DMS 273 treated with DMSO at 0.1 percent for 48 hours (cell line): ENCODE measurements around the gene SLC44A4.

Experiments used
- DNase-seq: peaks from one replicate; lab custom pipeline; 2025; lab: John Stamatoyannopoulos, UW

SLC44A4 gene

DNA sequence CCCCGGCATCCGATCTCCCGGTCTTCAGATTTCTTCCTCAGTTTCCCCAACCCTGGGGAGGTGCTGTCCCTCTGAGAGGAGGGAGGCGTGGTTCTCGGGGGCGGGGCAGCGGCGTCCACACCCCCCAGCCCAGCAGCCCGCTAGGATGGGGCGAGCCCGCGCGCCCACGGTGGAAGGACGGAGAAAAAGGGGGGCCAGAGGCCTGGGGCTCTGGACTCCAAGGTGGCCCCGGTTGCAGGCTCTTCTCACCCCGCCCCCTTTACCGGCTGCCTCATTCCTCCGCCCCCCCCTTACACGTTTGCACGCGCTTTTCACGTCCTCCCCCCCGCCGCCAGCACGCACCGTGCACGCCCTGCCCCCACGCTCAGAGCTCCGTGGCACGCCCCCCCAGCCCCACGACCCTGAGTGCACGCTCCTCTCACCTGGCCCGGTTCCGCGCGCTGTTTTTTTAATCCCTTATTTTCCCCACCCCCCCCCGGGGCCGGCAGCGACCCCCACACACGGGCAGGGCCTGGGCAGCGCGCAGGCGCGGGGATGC is 22.7 kb upstream of the SLC44A4 start:
- no peak for DNase-seq

DNA sequence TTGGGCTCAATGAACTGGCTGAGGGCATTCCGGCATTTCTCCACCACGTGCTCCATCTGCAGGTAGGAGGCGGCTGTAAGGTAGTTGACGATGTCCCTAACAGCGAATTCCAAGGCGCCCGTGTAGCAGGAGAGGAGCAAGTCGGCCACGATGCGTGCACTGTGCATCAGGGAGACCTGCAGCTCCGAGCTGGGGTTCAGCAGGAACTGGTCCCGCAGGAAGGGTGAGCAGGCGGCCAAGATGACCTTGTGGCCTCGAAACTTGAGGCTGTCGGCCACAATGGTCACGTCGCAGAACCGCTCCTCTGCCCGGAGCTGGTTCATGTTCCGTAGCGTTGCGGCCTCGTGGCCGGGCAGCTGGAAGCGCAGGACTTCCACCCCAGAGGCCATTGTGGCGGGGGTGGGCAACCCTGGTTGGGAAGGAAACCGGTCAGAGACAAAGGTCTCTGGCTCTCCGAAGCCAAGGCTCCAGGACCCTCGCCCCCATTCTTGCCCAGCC is 22.2 kb upstream of the SLC44A4 start:
- no peak for DNase-seq

DNA sequence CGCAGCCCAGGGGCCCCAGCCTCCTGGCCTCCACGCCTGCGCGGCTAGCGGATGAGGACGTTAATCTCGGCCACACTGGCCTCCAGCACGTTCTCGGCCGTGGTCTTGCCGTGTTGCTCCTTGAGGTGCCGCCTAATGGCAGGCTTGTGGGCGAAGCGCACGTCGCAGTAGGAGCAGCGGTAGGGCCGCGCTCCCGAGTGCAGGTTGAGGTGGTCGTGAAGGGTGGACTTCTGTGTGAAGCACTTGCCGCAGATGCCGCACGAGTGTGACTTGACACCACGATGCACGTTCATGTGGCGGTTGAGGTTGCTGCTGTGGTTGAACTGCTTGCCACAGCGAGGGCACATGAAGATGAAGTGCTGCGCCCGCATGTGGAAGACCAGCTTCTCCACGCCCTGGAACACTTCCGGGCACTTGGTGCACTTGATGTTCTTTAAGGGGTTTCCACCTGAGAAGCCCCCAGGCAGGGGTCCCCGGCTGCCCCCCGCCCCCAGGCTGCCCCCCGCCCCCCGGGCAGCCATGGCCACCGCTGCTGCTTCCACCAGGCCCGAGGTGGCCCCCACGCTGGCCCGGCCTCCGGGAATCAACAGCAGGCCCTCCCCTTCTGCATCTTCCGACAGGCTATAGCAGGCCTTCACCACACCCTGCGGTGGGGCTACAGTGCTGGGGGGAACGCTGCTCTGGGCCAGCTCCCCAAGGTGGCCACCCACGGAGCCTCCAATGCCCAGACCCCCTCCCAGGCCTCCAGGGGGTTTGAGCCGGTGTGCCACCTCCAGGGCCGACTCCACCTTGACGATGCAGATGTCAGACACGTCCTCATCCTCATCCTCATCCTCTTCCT is 21.3 kb upstream of the SLC44A4 start:
- no peak for DNase-seq

DNA sequence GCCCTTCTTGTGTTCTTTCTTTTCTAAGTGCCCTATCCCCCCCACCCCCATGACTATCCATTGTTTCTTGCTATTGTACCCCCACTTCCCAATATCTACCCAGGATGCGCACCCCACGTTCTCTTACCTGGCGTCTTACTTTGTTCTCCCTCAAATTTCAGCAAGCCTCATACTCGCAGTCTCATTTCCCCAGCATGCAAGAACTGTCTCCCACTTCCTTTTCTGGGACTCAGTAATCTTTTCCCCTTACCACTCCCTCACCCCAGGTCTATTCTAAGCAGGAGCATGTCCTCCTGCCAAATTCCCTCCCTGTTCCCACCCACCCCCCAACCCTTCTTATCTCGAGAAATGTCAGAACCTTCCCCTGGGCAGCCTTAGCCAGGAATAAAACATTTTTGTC is 20.4 kb upstream of the SLC44A4 start:
- no peak for DNase-seq

DNA sequence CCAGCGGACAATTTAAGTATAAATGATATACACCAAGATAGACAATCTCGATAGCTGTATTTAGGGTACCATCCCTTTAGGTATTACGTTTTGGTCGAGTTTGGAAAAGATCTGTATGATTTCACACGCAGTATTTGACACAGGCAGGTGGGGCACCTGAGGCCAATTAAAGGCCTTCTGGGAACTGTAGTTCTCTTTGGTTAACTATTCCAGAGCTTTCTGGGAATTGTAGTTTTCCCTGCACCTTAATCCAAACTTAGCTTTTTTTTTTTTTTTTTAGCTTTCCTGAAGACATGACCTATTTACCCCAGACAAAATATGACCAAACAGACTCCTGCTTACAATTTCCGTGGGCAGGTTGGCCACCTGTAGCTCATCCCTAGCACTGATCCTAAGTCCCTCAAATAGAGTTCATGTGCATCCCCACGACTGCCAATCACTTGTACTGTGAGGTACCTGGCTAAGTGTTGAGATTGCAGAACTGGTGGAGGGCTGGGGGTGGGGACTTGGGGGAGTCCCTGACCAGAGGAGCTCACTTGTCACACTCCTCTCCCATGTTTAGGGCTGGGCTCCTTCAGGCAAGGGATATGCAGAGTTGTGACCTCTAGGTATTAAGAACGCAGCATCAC is 19.7 kb upstream of the SLC44A4 start:
- peak; percentile 40 for DNase-seq

DNA sequence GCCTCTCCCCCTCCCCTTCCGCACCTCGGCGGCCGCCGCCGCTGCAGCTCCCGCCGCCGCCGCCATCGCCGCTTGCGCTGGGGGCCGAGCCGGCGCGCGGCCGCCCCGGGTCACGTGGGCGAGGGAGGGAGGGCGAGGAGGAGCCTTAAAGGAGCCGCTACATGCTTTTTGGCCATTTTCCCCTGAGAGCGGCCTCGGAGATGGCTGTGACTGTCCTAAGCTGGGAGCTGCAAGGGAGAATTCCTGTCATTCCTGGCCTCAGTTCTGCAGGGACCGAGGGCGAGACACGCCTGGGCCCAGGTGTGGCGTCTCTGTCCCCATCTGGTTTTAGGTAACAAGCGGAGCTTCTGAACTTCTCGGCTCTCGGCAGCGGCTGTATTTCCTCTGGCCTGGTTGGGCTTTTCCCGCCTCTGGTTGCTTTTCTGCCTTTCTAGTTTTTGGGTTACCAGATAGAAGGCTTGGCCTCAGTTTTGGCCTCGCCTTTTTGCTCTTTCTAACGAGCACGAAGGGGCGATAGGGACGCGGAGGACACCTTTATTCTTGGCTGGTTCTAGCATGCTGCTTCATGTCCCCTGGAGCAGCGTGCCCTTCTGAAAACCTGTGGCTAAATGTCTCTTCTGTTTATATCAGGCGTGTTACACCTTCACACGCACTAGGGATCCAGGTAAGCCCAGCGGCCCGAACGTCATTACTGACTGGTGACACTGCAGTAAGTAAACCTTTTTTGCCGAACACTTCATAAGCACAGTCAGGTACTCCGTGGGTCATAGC is 19.0 kb upstream of the SLC44A4 start, which contains the start of gene EHMT2:
Gene EHMT2 (minus strand): TSS at position 87 of the 771 bp plus-strand sequence. CDS start 21 bp downstream, at position 66.
- peak; percentile 71 for DNase-seq

DNA sequence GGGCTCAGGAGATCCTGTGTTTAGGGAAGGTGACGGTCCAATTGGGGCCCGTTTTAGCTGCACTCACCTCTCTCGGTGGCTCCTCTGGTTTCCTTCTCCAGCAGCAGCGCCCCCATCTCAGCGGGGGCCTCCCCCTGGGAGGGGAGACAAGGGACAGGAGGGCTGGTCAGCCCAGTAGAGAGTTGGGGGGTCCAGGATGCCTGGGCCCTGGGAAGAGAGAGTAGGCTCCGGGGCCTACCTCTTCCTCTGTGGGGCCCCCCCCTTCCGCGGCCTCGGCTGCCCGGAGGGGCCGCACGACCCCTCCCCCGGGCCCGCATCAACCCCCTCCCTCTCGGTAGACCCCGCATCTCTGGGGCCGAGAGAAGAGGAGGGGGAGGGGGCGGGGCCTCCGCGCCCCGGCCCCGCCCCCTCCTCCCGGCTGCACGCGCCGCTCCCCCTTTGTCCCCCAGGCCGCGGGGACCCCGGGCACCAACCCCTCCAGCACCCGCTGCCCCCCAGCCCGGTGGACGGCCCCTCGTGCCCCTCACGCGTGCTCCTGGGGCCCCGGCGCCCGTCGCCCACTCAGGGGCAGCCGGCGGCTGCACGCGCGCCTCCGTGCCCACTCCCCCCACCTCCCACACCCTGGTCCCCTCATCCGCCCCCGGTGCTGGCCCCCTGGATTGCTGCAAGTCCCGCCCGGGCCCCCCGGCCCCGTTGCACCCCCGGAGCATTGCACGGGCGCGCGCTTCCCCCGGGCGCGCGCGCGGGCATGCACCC is 18.2 kb upstream of the SLC44A4 start:
- DNase-seq = no peak

DNA sequence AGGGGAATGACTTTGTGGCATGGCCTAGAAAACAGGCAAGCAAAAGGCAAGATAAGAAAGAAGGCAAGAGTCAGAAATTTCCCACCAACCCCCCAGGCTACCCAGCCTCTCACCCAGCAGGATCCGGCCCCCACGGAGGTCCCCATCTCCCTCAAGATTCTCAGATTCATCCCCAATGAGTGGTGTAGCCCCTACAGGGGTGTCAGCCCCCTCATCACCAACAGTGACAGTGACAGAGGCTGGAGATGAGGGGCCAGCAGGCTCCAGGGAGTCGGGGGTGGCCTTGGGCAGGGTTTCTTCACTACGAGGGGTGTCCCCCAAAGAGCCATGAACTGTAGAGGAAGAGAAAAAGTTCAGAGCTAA is 17.7 kb upstream of the SLC44A4 start:
- DNase-seq = no peak

DNA sequence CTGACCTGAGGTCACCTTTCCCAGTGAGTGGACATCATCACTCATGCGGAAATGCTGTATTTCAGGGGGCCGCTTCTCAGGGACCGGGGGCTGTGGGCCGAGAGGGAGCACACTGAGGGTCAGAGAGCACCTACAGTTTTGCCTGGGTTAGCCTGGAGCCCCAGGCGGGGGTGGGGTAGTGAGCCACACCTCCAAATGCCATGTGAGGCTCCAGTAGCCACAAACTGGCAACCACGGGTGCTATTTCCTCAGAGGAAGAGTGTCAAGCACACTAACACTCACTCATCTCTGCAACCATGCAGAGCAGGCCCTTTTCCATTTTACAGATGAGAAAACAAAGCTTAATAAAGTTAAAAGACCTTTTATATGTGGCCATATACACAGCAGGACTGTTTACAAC is 14.0 kb upstream of the SLC44A4 start:
- no peak for DNase-seq

DNA sequence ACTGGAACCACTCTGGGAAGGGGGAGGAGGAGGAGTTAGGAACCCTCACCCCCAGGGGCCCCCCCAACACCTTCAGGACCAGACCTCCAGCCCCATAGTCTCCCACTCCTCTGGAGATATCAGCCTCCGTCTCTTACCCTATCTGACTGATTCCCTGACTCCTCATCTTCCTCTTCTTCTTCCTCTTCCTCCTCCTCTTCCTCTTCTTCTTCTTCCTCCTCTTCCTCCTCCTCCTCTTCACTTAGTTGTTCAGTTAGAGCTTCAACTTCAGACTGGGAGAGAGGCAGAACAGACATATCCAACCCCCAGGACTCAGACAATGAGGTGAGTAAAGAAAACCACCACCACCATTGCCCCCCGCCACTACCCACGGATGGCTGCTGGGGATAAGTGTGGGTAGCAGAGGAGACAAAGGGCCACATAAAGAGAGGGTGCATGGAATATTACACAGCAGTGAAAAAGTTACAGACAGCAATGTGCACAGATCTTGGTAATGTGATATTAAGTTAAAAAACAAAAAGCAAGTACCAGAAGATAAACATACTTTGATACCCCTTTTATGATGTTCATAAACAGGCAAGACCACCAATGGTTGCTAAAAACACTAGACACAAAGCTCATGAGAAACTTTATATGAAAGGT is 10.7 kb upstream of the SLC44A4 start:
- no peak for DNase-seq

DNA sequence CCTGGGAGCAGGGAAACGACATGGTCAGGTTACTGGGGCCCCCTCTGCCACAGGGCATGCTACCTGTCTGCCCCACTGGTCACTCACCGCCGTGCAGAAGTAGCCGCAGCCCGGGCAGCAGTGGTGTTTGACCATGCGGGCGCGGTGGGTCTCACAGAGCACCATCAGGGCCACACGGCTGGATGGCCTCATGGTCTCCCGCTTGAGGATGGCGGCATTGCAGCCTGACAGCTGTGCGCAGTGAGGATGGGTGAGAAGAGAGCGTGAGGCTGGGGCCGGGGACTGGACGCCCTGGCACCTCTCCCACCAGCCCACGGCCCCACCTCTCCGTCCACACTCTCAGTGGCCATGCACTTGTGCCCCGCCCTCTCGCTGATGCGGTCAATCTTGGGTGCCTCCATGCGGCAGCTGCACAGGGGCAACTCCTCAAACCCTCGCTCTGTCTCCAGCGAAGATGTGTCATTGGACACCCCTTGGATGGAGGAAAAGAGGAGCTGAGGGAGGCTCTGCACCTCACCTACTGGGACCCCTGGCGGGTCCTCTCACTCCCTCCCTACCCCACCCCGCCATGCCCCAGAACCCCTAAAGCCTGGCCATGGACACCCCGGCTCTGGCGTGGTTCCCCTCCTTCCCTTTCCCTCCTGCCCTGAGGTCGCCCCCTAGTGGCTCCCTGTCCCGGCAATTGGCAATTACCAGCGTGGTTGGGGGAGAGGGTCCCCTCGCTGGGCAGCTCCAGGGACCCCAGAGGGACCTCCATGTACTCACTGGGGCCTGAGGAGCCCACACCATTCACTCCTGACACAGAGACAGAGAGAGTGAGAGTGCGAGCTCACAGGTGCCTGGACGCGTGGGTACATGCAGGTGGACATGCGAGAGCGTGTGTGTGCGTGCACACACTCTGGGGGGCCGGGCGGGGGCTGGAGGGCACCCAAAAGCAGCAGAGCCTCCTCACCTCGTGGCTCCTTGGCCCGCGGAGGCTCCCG is 9.8 kb upstream of the SLC44A4 start:
- DNase-seq = no peak

DNA sequence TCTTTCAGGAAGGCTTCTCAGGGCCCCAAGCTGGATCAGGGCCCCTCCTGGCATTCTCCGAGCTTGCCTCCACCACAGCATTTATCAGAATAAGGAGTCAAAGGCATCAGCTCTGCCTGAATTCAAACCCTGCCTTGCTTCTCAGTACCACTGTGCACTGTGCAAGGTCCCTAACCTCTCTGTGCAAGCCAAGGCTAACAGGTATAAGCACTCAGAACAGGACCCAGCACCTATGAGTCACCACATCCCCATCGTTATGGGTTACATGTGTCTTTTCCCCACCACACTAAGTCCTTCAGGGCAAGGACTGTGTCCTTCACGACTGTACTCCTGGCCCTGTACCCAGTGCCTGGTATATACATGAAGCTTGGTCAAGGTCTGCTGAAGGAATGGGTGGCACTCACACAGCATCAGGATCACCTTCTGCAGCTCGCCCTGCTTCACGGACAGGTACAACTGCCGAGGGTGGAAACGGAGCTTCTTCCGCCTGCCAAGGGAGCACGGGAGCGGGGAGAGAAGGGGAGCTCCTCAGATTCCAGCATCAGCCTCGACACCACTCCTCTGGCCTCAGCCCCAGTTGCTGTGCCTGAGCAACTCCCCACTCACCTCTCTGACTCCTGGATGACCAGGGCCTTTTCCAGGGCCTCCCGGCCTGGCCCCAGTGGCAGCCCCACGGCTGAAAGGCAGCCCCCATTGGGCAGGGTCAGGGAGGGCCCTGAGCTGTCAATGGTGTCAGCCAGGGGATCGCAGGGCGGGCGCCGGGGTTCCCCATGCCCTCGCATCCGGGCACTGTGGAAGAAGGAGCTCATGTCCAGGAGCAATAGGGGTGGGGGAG is 8.6 kb upstream of the SLC44A4 start:
- DNase-seq = no peak

DNA sequence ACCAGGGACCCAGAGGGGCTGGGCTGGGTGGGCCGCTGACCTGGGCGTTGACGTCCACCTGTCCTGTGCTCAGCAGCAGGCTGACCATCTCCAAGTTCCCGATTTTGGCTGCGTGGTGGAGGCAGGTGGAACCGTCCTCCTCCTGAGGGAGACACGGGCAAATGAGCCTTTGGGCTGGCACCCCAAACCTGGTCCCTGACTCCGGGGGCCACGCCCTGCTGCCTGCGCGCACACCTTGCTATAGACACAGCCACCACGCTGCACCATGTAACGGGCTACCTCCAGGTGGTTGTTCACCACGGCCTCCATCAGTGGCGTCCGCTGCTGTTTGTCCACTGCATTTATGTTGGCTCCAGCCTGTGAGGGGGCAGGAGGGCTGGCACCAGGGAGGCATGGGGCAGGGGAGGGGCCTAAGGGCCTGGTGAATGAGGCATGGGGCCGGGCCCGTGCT is 7.8 kb upstream of the SLC44A4 start:
- no peak for DNase-seq

DNA sequence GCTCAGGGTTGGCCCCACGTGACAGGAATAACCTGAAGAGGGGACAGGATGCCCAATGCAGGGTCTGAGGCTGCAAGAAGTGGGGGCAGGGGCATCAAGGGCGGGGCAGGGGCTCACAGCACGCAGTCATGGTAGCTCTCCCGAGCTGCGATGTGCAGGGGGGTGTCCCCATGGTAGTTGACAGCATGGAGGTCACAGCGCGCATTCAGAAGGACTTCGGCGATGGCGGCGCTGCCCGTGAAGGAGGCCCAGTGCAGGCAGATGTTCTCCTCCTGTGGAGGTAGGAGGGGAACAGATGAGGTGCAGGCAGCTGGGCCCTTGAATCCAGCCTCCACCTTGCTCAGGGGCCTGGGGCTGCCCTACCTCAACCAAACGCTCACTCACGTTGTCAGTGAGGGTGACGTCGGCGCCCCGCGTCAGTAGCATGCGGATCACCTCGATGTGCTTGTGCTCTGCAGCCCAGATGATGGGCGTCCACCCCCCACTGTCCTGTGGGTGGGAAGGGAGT is 5.8 kb upstream of the SLC44A4 start:
- no peak for DNase-seq

DNA sequence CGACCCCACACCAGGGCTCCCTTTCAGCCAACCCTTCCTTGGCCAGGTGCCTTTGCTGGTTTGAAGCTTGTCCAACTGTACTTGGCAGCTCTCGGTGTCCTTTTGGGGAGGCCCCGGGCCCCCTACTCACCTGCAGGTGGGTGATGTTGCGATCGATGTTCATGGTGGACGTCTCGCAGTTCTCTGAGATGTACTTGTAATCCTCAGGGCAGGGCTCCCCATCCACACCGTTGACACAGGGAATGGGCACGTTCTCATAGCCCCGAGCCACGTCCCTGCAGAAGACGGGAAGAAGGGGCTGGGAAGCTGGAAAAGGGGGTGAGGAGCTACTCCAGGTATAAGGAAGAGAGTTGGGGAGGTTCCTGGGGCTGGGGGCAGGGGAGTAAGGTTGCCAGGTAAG is 4.9 kb upstream of the SLC44A4 start:
- no peak for DNase-seq

DNA sequence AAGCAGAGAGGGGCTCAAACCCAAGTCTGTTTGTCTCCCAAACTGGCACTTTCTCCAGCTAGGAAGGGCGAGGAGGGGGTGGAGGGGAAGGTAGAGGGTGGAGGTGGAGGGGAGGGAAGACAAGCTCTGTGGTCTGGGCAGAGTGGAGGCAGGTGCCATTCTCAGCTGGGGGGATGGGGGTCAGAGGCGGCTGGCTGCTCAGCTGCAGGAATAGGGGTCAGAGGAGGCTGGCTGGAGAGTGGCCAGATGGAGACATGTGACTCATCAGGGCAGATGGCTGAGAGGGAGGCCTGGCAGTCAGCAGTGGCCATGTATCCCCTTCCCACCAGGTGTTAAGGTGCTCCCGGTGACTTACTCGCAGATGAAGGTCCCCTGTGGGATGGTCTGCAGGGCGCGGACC is 3.5 kb upstream of the SLC44A4 start:
- DNase-seq = peak; percentile 56

DNA sequence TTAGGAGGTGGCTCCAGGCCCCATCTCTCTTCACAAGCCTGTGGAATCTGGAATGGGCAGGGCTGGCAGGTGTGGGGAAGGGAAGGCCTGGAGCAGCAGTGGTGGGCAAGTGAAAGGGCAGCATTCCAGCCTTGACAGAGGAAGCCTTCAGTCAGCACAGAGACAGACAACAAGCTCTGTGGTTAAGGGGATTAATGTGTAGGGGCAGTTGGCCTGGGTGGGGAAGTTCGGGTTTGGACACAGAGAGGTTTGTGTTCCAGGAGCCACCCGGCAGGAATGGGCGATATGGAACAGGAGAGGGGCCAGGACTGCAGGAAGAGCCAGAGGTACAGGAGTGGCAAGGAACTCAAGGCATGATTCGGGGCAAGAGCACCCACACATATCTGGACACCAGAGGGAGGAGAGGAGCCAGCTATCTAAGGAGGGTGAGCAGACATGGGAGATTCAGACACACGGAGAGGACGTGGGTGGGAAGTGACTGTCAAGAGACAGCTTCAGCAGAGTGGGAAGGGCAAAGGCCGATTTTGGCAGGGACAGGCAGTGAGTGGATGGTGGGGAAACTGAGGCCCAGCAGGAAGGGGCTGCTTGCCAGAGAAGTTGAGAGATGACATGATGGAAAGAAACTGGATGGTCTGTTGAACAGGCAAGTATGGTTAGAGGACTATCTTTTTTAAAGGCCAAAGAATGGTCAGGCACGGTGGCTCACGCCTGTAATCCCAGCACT is 2.5 kb upstream of the SLC44A4 start:
- DNase-seq = no peak

DNA sequence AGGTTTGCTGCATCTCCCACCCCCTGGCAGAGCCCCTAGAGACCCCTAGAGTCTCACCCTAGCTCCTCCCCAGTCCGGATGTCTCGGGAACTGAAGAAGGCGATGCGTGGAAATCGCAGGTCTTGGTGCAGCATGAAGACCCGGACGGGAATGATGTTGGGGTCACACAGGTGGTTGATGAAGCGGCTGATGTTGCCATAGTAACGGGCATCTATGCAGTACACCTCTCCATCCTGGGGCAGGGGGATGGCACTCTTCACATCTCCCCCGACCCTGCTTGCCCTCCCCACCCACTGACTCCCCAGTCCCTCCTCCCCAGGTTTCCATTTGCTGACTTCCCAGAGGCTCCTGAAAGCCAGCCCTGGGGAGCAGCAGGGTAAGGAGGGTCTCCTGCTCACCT is 1.8 kb upstream of the SLC44A4 start:
- DNase-seq = no peak
